ENCODE results near the gene ARFRP1.
"Not testable (repeated sequence)": the region's sequence is repeated elsewhere in the genome, so short reads cannot be mapped to it uniquely, and the experiment has no call there.

The ARFRP1 gene

GRCh38 chr20:63732118-63733095 is 24.6 kb upstream of the ARFRP1 start:
- DNase-seq: no peak

- no peak for DNase-seq
Measured at GRCh38 chr20:63731410-63731809, 23.6 kb upstream of the ARFRP1 start.

GRCh38 chr20:63730189-63730733 is 22.5 kb upstream of the ARFRP1 start:
- DNase-seq: not testable (repeated sequence)

- not testable (repeated sequence) for DNase-seq
Measured at GRCh38 chr20:63722967-63723622, 15.3 kb upstream of the ARFRP1 start.

GRCh38 chr20:63718996-63719395 is 11.2 kb upstream of the ARFRP1 start:
- no peak for DNase-seq

DNA sequence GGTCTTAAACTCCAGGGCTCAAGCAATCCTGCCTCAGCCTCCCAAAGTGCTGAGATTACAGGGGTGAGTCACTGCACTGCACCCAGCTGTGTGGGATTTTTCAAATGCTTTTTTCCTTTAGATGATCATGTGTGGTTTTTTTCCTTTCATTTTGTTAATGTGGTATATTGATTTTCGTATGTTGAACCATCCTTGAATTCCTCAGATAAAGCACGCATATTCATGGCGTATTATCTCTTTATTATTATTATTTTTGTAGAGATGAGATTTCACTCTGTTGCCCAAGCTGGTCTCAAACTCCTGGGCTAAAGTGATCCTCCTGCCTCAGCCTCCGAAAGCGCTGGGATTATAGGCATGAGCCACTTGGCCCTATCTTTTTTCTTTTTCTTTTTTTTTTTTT is 7.1 kb upstream of the ARFRP1 start:
- DNase-seq: no peak

GRCh38 chr20:63712191-63712590 is 4.4 kb upstream of the ARFRP1 start:
- DNase-seq: no peak

GRCh38 chr20:63711085-63711645 is 3.4 kb upstream of the ARFRP1 start:
- DNase-seq: no peak

- DNase-seq: no peak
Measured at GRCh38 chr20:63709149-63709527, 1.4 kb upstream of the ARFRP1 start.

GRCh38 chr20:63708301-63709148 is 749 bp upstream of the ARFRP1 start:
- DNase-seq: no peak

DNA sequence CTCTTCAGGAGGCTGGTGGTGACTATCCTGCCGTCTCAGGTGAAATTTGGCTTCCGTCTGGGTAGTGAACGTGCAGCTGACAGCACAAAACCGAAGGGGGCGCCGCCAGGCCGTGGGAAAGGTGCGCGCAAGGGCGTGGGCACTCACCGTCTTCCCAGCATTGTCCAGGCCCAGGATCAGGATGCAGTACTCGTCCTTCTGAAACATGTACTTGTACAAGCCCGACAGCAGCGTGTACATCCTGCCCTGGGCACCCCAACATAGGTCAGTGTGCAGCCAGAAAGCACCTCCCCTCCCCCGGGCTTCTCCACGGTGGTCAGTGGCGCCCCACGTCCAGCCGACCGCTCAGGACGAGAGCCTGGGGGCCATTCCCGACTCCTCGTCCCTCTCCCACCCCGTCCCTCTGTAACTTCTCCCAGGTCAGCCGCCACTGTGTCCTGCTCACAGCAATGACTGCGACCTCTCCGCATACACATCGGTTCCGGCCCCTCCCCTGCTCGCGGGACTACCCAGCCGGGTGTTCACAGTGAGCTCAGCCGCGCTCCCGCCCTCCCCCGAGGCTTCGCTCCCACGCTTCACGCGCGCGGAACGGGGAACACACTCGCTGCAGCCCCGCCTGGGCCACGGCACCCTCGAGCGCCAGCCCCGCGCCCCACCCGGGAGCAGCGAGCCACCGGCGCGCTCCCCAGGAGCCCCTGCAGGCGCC is 771 bp downstream of the ARFRP1 start:
- peak; percentile 70 for DNase-seq

DNA sequence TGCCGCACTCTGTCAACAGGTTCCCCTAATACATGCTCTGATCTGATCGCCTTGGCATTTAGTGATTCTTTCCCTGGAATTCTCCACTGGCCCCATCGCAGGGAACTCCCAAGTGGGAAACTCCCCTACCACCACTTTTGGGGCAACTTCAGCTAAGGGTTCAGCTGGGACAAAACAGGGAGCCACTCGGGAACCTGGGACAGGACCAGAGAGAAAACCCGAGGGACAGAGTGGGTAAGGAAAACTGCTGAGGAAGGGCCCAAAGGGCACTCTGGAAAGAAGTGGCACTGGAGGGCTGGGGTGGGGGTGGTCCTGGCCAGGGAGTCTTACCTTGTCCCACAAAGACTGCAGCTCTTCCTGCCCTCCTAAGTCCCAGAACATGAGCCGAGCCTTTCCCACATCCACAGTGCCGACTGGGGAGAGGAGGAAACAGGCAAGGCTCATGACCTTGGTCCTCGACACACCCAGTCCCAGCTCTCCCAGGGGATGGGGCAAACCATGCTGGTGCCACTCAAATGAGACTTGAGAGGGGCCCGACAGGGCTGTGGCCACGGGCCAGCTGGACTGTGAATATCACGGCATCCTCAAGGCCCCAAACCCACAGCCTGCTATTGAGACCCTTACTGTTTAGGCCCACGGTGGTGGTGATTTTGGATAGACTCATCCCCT is 1.6 kb downstream of the ARFRP1 start:
- DNase-seq: no peak

DNA sequence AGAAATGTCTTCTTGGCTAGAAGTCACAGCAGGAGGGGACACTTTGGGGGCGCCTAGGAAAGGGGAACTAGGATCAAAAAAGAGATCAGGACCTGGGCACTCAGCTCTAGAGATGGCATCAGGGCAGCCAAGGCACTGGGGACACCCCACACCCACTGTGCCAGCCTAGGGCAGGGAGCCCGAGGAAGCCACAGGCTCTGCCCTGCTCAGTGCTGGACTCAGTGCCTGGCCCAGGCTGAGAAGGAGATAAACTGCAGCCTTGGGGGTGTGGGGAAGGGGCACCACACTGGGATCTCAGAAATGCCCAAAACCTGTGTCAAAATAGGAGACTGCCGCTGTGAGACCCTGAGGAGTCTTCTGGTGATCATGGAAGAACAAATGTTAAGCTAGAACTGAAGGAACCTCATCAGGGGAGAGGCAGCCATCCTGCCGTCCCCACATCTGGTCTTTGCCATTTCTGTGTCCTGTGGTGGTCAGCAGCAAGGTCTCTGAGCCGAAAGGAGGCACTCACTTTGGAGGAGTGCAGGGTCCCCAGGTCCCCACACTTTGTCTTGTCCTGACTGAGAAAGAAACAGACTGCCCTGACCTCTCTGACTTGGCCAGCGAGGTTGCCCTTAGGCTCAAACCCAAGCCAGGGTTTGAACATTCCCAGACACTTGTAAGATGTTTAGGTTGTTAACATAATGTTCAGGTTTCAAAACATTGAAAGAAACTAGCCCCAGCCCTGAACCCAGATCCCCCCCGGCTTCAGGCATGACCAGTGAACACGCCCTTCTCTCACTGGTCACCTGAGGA is 2.3 kb downstream of the ARFRP1 start:
- no peak for DNase-seq

DNA sequence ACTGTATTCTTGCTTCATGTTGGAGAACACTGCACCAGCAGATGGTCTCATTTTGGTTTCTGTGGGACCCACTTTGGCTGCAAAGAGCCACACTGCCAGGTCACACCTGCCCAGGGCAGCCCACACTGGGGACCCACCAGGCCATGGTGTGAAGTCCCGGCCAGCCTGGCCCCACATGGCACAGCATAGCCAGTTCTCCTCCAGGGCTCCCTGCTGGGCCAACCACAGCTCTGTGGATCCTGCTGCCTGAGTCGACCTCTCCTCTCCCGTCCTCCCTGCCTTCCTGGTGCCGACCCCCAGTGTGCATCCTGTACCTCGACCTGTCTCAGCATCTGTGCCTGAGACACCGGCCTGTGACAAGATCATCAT is 3.0 kb downstream of the ARFRP1 start:
- DNase-seq: no peak

DNA sequence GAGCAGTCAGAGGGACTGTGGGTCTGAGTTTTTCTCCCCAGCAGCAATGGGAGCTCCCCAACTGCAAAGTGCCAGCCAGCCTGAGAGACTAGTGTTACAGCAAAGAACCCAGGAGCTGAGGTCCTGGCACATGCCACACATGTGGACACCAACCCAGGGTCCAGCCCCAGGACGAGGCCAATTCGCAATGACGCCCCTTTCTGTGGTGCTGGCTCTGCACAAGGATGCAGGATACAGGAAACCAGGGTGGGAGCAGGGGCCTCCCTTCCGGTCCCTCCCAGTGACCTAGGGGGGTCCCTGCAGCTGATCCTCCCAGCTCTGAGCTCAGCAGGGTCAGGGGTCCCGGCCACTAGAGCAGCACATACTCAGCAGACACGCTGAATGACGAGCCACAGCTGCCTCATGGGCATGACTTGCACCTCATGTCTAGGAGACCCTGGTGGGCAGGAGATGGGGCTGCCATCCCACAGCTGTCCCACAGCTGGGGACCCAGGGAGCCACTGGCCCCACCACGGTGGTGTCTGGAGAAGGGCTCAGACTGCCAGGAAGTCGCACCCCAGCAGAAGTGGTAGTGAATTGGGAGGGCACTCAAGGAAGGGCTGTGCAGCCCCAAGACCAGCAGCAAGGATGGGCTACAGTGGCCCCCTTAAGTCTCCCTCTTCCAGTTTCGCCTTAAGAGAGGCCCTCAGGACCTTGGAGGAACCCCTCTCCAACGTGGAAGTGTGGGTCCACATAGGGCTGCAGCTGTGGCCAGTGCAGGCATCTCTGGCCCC is 3.6 kb downstream of the ARFRP1 start:
- DNase-seq: no peak

- DNase-seq: no peak
Measured at GRCh38 chr20:63703471-63703975, 4.3 kb downstream of the ARFRP1 start.

- DNase-seq: no peak
Measured at GRCh38 chr20:63702751-63703470, 4.9 kb downstream of the ARFRP1 start.

DNA sequence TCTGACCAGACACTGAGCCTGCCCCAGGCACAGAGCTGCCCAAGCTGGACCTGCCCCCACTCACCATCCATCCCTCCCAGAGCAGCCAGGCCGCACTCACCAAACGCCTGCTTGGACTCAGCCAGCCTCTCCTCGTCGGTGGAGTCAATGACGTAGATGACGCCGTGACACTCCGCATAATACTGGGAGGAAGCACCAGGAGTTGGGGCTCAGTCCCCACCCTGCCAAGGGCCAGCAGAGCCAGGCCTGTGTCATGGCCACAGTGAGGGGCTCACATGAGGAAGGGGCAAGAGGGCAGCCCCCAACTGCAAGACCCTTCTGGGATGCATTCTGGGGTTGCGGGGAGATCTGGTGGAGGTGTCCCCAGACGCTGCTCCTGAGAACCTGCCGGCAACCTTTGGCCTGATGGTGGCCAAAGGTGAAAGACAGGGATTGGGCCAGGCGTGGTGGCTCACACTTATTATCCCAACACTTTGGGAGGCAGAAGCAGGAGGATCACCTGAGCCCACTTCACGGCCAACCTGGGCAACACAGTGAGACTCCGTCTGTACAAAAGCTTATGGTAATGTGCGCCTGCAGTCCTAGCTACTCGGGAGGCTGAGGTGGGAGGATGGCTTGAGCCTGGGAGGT is 5.6 kb downstream of the ARFRP1 start:
- no peak for DNase-seq
